CD4-positive, alpha-beta T cell treated with Interleukin-6 at 100 ng/mL for 8 hours (primary cell): Measurements from ENCODE around the gene BCAT1.
"Not testable (repeated sequence)": the region's sequence is repeated elsewhere in the genome, so short reads cannot be mapped to it uniquely, and the experiment has no call there.

Source experiments
- DNase-seq: peaks from one replicate; pipeline ENCODE4 v3.0.0-alpha.2; 2020; ENCODE audit warnings: mixed read lengths, low spot score

BCAT1 gene

GRCh38 chr12:24901576-24902461 is 47.1 kb downstream of the BCAT1 start:
- no peak for DNase-seq

- DNase-seq = no peak
Measured at GRCh38 chr12:24900196-24900595, 48.7 kb downstream of the BCAT1 start.

DNA sequence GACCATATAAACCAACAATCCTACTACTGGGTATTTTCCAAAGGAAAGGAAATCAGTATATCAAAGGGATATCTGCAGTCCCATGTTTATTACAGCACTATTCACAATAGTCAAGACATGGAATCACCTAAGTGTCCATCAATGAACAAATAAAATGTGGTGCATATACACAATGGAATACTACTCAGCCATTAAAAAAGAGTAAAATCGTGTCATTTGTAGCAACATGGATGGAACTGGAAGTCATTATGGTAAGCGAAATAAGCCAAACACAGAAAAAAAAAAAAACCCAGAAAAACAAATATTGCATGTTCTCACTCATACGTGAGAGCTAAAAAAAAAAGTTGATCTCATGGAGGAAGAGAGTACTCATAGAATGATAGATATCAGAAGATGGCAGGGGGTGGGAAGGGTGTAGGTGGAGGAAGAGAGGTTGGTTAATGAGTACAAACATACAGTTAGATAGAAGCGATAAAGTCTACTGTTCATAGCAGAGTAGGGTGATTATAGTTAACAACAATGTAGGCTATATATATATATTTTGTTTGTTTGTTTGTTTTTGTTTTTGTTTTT is 49.3 kb downstream of the BCAT1 start:
- no peak for DNase-seq

- DNase-seq = no peak
Measured at GRCh38 chr12:24898606-24899005, 50.3 kb downstream of the BCAT1 start.

GRCh38 chr12:24898185-24898584 is 50.7 kb downstream of the BCAT1 start:
- DNase-seq = no peak

- no peak for DNase-seq
Measured at GRCh38 chr12:24896171-24896570, 52.7 kb downstream of the BCAT1 start.

GRCh38 chr12:24895612-24896011 is 53.3 kb downstream of the BCAT1 start:
- DNase-seq = no peak

GRCh38 chr12:24894879-24895278 is 54.0 kb downstream of the BCAT1 start:
- DNase-seq = no peak

- no peak for DNase-seq
Measured at GRCh38 chr12:24890048-24890803, 58.7 kb downstream of the BCAT1 start.

DNA sequence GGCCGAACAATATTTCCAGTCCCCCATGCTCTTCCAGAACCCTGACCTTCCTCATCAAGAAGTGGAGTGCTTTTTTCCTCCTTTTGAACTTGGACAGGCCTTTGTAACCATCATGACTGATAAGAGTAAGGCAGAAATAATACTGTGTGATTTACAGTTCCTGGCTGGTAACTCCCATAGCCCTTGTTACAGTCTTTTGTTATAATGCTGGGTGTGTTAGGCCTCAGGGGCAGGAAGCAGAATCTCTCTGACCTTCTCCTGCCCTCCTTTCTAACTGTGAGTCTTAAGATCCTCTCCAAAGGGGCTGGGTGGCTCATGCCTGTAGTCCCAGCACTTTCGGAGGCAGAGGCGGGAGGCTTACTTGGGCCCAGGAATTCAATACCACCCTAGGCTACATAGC is 59.5 kb downstream of the BCAT1 start:
- no peak for DNase-seq

- DNase-seq = no peak
Measured at GRCh38 chr12:24888813-24889212, 60.1 kb downstream of the BCAT1 start.

DNA sequence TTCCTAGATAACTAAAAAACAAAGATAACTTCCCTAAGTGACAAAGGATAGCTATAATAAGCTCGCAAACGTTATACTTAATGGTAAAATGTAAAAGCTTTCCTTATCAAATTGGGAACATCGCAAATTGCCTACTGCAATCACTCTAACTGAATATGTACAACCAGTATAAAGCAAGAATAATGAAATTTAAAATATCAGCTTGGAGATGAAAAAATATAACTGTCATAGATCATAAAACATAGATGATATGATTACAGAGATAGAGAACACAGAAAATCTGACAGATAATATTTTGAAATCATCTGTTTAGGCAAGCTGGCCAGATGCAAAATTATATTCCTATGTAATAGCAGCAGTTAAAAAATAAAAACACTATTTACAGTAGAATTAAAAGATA is 64.0 kb downstream of the BCAT1 start:
- DNase-seq = no peak

DNA sequence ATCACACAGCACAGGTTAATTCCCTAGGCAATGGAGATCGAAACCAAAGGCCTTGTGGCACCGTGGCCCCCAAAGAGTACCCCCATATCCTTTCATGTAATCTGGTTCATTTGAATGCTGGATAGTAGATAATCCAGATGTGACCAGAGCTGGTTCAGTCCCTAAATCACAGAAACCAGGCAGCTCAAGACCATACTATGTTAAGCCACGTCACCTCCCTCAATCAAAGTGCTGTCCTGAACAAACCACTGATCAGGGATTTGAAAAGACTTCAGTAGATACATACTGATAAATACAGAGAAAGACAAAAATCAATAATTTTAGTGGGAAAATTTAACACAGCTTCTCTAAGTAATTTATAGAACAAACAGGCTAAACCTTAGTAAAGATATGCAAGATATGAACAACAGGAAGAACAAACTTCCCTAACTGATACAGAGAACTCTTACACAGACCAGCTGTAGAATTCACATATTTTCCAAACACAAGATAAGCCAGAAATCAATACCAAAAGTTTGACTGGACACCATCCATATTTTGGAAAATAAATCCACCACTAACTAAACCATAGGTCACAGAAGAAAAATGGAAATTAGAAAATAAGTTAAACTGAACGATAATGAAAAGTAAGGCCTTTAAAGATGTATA is 67.1 kb downstream of the BCAT1 start:
- DNase-seq = no peak

DNA sequence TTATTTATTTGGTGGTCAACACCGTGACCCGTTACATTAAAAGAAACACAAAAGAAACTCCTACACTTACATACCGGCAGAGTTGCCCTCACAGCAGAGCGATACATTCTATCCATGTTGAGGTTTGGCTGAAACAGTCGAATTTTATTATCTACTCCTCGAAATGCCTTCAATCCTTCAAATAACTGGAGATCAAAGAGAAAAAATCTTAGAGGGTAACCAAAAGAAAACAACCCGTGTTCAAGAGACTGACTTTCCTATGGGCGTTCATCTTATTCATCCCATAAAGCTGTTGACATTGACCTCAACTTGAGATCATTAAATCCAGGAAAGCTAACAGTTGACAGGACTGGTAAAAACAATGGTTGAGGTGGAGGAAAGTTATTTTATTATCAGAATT is 67.7 kb downstream of the BCAT1 start:
- no peak for DNase-seq

- DNase-seq = no peak
Measured at GRCh38 chr12:24880732-24881131, 68.2 kb downstream of the BCAT1 start.

DNA sequence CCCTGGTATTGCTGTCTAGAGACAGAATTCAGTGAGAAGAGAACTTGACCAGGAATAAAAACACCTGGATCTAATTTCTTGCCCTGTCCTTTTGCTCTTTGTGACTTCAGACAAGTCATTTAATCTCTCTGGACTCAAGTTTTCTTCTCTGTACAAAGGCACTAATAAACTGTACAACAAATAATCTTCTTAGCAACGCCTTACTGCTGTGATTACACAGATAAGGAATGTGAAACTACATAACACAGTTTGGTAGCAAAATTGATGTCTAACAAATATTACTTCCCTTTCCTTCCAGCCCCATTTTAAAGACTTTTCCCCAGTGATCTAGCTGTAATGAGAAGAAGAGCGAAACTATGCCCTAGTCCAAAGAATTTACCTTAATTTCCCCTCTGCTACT is 69.3 kb downstream of the BCAT1 start:
- DNase-seq = no peak

DNA sequence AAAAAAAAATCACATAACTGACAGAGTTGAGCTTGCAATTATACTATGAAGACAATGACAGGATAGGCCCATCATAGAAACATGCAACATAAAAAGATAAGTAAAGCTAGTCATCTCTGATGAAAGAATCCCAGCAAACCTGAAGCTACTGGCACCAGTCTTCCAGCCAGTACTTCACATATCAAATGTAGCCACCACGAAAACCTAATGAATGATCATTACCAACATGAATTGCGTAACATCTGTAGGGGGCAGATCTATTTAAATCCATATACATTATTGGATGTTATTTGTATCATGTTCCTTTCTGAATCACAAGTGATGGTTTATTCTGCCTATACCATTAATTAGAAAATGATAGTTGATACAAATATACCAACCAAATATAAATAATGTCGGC is 73.9 kb downstream of the BCAT1 start:
- no peak for DNase-seq

DNA sequence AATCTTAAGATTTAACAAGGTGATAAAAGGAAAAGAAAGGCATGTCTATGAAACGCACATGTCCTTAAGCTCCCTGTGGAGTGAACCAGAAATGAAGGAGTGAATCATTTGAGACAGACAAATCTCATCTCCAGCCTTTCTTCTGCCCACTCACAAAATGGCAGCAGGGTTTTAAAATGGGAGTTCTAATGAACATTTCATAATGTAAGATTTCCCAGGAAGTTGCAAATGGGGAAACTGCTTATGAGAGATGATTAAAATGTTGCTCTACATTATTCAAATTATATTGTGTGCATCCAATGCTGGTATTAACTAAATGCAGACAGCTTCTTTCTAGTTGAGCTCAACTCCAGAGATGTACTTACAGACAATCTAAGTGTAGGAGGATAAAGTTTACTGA is 76.7 kb downstream of the BCAT1 start:
- no peak for DNase-seq

GRCh38 chr12:24866139-24866538 is 82.8 kb downstream of the BCAT1 start:
- not testable (repeated sequence) for DNase-seq

GRCh38 chr12:24864796-24865125 is 84.1 kb downstream of the BCAT1 start:
- DNase-seq = no peak

GRCh38 chr12:24861766-24862540 is 86.9 kb downstream of the BCAT1 start:
- no peak for DNase-seq

DNA sequence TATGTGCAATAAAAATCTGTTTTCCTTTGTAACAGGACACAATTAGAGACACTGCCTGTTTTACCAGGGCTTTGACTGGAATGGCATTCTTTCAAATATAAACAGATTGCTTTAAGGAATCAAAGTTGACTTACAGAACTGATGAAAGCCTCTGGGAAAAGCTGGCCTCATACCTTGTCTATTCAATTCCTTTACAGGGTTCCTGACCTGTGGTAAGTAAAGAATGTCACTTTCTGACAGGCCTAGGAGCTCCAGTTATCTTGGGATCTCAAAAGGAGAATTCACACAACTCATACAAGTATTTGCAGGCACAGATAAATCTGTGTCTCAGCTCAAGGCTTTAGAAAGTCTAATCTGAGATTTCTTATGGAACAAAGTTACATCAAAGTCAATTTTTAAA is 88.4 kb downstream of the BCAT1 start:
- no peak for DNase-seq
